K562 (cell line): ENCODE data around the gene PPT2. TPM values are rescaled to one million over a fixed set of nuclear protein-coding genes. Genes with fewer than 3 reads are reported as not detected.

ENCODE experiments used
- BRD4 ChIP-seq: fragments of 200-600 bp; sonication (generic); IDR thresholded peaks from 2 replicates; pipeline ENCODE4 v1.6.1; 2017; ENCODE audit warnings: inconsistent platforms
- DDX20 ChIP-seq: fragments of 450-650 bp; IDR thresholded peaks from 2 replicates; pipeline ENCODE4 v1.6.1; 2016; ENCODE audit warnings: missing genetic modification characterization, low read depth, mild to moderate bottlenecking, missing compliant biosample characterization, moderate library complexity
- KLF10 ChIP-seq: fragments of 250-450 bp; sonication (Bioruptor Pico); IDR thresholded peaks from 2 replicates; pipeline ENCODE4 v1.6.1; 2021; ENCODE audit warnings: matching md5 sums
- MEF2A ChIP-seq: IDR thresholded peaks from 2 replicates; pipeline ENCODE4 v1.6.1; 2011; ENCODE audit warnings: low read depth, mild to moderate bottlenecking, low read length, moderate library complexity; ENCODE audit not compliant: control insufficient read depth
- RBM14 ChIP-seq: fragments of 200-400 bp; formaldehyde crosslinking; IDR thresholded peaks from 2 replicates; pipeline ENCODE4 v1.6.1; 2018; ENCODE audit warnings: low read depth, mild to moderate bottlenecking, low read length, moderate library complexity, borderline replicate concordance; ENCODE audit not compliant: insufficient read depth
- RBM34 ChIP-seq: fragments of 200-400 bp; formaldehyde crosslinking; IDR thresholded peaks from 2 replicates; pipeline ENCODE4 v1.6.1; 2018; ENCODE audit warnings: low read length, borderline replicate concordance; ENCODE audit not compliant: insufficient read depth
- polyA plus RNA-seq, 8 experiments: library from polyadenylated mRNA; depleted of rRNA in 4 of 8; stranded (reverse) in 5 of 8; unstranded in 3 of 8; fragments of >200 nt; fragmentation: Nextera tagmentation in 2 of 8; fragmentation: Illumina TruSeq in 1 of 8; extraction: Ambion mirVana in 2 of 8; extraction: Trizol in 1 of 8; gene quantifications; 2 replicates each; pipeline versions ENCODE4 v1.2.1 to v1.2.3, GENCODE V29; 2011 to 2014; ENCODE audit warnings: inconsistent platforms in 1 of 8, missing spikeins in 1 of 8
- total RNA-seq, 7 experiments: library from RNA; depleted of rRNA in 6 of 7; stranded (reverse); fragments of >200 nt in 6 of 7; fragmentation: Illumina TruSeq in 2 of 7; extraction: Trizol in 2 of 7; gene quantifications; 2 replicates each; pipeline versions ENCODE4 v1.2.1 to v1.2.3, GENCODE V29; 2011 to 2021; ENCODE audit warnings: low replicate concordance in 1 of 7
- TF ChIP-seq, protein P1 (sequence below): sonication (generic); formaldehyde crosslinking; IDR thresholded peaks from 2 replicates; pipeline ENCODE4 v1.8.1; 2023; ENCODE audit warnings: missing genetic modification reagents, mild to moderate bottlenecking, borderline replicate concordance
- TF ChIP-seq, protein P2 (sequence below), 2 experiments: fragments of 450-650 bp in 1 of 2; sonication (generic) in 1 of 2; formaldehyde crosslinking in 1 of 2; IDR thresholded peaks in 1 of 2; conservative IDR thresholded peaks in 1 of 2; 2 replicates each; pipeline versions ENCODE4 v1.6.1 to v1.8.1; 2016 to 2023; ENCODE audit warnings: mild to moderate bottlenecking in 2 of 2, moderate library complexity in 2 of 2, inconsistent platforms in 1 of 2, missing genetic modification reagents in 1 of 2
- TF ChIP-seq, protein P3 (sequence below), 2 experiments: fragments of 250-450 bp in 1 of 2; fragments of 450-650 bp in 1 of 2; sonication (Bioruptor Pico) in 1 of 2; IDR thresholded peaks; 2 replicates each; pipeline versions ENCODE4 v1.6.1 to v1.8.0; 2016 to 2021; ENCODE audit warnings: mild to moderate bottlenecking in 2 of 2, moderate library complexity in 2 of 2, missing compliant biosample characterization in 1 of 2, missing genetic modification characterization in 1 of 2
- TF ChIP-seq, protein P4 (sequence below): fragments of 250-450 bp; sonication (Bioruptor Pico); IDR thresholded peaks from 2 replicates; pipeline ENCODE4 v1.8.0; 2021; ENCODE audit warnings: moderate library complexity, mild to moderate bottlenecking, inconsistent platforms
- TF ChIP-seq, protein P5 (sequence below), 2 experiments: IDR thresholded peaks in 1 of 2; conservative IDR thresholded peaks in 1 of 2; 2 replicates each; pipeline ENCODE4 v1.6.1; 2016; ENCODE audit warnings: low read depth in 2 of 2, mild to moderate bottlenecking in 1 of 2, missing compliant biosample characterization in 1 of 2, missing genetic modification characterization in 1 of 2, moderate library complexity in 1 of 2

PPT2 gene
- total and polyA plus RNA-seq, 9 of the 15 experiments (the other 6 are each of a cell fraction or from before 2014, with no cell fraction given): 27.4 to 98.8 (median 69.9) TPM

DNA sequence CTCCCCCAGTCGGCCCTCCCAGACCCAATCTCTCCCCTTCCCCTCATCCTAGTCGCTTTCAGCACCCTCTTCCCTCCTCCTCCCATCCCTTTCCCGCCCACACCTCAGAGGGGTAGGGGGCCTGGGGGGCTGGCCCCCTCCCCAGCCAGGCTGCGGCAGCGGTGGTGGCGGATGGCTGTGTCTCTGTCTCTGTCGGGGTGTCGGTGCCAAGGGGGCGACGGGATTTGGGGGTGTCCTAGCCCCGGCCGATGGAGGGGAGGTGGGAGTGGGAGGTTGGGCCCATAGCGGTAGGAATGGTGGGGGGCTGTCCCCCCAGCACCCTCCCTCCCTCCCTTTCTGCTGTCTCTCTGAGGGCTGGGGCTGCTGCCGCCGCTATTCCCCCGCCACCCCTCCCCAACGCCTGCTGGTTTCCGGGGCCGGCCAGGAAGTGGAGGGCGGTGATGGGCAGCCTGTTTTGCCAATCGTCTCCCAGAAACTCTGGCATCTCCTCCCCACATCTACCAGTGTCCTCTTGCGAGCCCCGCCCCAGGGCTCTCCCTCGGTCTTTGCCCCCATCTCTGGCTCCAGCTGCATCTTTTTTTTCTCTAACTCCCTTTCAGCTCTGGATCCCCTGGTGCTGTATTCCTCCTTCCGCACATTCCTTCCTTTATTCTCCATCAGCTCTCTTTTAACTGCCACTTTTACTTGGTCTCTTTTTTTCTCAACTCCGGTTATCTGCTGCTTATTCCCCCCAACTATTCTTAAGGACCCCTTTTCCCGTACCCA, 22.0 kb downstream of the PPT2 start, which contains the start of gene AGPAT1 (continued):
- TF ChIP-seq, protein P1, sequence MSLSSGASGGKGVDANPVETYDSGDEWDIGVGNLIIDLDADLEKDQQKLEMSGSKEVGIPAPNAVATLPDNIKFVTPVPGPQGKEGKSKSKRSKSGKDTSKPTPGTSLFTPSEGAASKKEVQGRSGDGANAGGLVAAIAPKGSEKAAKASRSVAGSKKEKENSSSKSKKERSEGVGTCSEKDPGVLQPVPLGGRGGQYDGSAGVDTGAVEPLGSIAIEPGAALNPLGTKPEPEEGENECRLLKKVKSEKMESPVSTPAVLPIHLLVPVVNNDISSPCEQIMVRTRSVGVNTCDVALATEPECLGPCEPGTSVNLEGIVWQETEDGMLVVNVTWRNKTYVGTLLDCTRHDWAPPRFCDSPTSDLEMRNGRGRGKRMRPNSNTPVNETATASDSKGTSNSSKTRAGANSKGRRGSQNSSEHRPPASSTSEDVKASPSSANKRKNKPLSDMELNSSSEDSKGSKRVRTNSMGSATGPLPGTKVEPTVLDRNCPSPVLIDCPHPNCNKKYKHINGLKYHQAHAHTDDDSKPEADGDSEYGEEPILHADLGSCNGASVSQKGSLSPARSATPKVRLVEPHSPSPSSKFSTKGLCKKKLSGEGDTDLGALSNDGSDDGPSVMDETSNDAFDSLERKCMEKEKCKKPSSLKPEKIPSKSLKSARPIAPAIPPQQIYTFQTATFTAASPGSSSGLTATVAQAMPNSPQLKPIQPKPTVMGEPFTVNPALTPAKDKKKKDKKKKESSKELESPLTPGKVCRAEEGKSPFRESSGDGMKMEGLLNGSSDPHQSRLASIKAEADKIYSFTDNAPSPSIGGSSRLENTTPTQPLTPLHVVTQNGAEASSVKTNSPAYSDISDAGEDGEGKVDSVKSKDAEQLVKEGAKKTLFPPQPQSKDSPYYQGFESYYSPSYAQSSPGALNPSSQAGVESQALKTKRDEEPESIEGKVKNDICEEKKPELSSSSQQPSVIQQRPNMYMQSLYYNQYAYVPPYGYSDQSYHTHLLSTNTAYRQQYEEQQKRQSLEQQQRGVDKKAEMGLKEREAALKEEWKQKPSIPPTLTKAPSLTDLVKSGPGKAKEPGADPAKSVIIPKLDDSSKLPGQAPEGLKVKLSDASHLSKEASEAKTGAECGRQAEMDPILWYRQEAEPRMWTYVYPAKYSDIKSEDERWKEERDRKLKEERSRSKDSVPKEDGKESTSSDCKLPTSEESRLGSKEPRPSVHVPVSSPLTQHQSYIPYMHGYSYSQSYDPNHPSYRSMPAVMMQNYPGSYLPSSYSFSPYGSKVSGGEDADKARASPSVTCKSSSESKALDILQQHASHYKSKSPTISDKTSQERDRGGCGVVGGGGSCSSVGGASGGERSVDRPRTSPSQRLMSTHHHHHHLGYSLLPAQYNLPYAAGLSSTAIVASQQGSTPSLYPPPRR: no peak
- TF ChIP-seq, protein P2, sequence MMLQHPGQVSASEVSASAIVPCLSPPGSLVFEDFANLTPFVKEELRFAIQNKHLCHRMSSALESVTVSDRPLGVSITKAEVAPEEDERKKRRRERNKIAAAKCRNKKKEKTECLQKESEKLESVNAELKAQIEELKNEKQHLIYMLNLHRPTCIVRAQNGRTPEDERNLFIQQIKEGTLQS (IDR thresholded peaks at IDR 0.05): no peak
- TF ChIP-seq, protein P2 (CRISPR knock-in tag; conservative IDR thresholded peaks at IDR 0.05): no peak
- TF ChIP-seq, protein P3, sequence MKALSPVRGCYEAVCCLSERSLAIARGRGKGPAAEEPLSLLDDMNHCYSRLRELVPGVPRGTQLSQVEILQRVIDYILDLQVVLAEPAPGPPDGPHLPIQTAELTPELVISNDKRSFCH (CRISPR knock-in tag; IDR thresholded peaks at IDR 0.05): no peak
- TF ChIP-seq, protein P3 (tag; IDR thresholded peaks at IDR 0.05): no peak
- no peak for TF ChIP-seq KLF10
- TF ChIP-seq, protein P4, sequence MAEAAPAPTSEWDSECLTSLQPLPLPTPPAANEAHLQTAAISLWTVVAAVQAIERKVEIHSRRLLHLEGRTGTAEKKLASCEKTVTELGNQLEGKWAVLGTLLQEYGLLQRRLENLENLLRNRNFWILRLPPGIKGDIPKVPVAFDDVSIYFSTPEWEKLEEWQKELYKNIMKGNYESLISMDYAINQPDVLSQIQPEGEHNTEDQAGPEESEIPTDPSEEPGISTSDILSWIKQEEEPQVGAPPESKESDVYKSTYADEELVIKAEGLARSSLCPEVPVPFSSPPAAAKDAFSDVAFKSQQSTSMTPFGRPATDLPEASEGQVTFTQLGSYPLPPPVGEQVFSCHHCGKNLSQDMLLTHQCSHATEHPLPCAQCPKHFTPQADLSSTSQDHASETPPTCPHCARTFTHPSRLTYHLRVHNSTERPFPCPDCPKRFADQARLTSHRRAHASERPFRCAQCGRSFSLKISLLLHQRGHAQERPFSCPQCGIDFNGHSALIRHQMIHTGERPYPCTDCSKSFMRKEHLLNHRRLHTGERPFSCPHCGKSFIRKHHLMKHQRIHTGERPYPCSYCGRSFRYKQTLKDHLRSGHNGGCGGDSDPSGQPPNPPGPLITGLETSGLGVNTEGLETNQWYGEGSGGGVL (CRISPR knock-in tag): no peak
- no peak for TF ChIP-seq BRD4
- no peak for TF ChIP-seq DDX20 (tag)
- TF ChIP-seq RBM34: no peak
- no peak for TF ChIP-seq MEF2A
- TF ChIP-seq, protein P5, sequence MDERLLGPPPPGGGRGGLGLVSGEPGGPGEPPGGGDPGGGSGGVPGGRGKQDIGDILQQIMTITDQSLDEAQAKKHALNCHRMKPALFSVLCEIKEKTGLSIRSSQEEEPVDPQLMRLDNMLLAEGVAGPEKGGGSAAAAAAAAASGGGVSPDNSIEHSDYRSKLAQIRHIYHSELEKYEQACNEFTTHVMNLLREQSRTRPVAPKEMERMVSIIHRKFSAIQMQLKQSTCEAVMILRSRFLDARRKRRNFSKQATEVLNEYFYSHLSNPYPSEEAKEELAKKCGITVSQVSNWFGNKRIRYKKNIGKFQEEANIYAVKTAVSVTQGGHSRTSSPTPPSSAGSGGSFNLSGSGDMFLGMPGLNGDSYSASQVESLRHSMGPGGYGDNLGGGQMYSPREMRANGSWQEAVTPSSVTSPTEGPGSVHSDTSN (CRISPR knock-in tag; IDR thresholded peaks at IDR 0.05; ENCODE audit: low read depth): peak; percentile 96
- TF ChIP-seq, protein P5 (tag; conservative IDR thresholded peaks at IDR 0.05; ENCODE audit: low read depth): no peak
- 0 out of 2 replicates have a peak, but pooled peaks have one; percentile 40 for TF ChIP-seq RBM14
